Measurements from ENCODE around the gene C1orf210. TPM values are rescaled to one million over a fixed set of nuclear protein-coding genes. Genes with fewer than 3 reads are reported as not detected.

Gene C1orf210
- total RNA-seq, 1 experiment from 2014 or later, result 7.6 TPM

DNA sequence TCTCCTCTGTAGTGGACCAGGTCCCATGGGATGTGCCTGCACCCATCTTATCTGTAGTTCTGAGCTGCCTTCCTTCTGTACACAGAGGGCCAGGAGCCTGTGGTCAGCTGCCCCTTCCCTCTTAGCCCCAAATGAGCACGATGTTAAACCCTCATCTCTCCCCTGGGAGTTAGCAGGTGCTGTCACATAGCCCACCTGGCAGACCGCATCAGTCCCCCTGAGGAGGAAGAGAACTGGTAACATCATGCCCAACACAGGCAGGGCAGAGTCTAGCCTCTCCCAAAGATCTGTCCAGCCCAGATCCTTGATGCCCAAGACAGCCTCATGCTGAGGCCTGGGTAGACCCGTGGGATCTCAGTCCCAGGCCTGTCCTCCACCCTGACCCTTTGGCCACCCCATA lies 20.1 kb upstream of the C1orf210 start:
- no peak overlapping the region for H3K4me2 ChIP-seq (ENCODE audit: low read length)
- no peaks in the 10 kb centered on the region for H3K79me2 ChIP-seq (ENCODE audit: insufficient read depth, low read length)
- H3K9me3 ChIP-seq (ENCODE audit: control insufficient read depth in 1 of 2, insufficient read depth in 1 of 2, low read depth in 1 of 2, low read length in 2 of 2), result no peaks in the 10 kb centered on the region
- TF ChIP-seq EZH2 (IDR thresholded peaks at IDR 0.05) (no peak), ZFX (IDR thresholded peaks at IDR 0.05) (no peak), TCF7L2 (IDR thresholded peaks at IDR 0.05; ENCODE audit: borderline replicate concordance, extremely low read depth, insufficient read depth, insufficient read length) (no peak), ZNF274 (IDR thresholded peaks at IDR 0.05; ENCODE audit: low read depth, low read length) (no peak), SP1 (IDR thresholded peaks at IDR 0.05; ENCODE audit: low read depth) (no peak), FOSL1 (IDR thresholded peaks at IDR 0.05; ENCODE audit: low read depth) (no peak), CEBPB (IDR thresholded peaks at IDR 0.05; ENCODE audit: low read depth) (no peak), POLR2A (IDR thresholded peaks at IDR 0.05; ENCODE audit: borderline replicate concordance, extremely low read depth, insufficient read depth, insufficient read length) (no peak), SIN3A (IDR thresholded peaks at IDR 0.05; ENCODE audit: low read depth) (no peak), JUND (IDR thresholded peaks at IDR 0.05) (no peak), ELF1 (IDR thresholded peaks at IDR 0.05; ENCODE audit: borderline replicate concordance, low read depth) (no peak), YY1 (IDR thresholded peaks at IDR 0.05; ENCODE audit: extremely low read depth, insufficient replicate concordance, low read depth, low read length) (no peak)
- TF ChIP-seq, protein P1, sequence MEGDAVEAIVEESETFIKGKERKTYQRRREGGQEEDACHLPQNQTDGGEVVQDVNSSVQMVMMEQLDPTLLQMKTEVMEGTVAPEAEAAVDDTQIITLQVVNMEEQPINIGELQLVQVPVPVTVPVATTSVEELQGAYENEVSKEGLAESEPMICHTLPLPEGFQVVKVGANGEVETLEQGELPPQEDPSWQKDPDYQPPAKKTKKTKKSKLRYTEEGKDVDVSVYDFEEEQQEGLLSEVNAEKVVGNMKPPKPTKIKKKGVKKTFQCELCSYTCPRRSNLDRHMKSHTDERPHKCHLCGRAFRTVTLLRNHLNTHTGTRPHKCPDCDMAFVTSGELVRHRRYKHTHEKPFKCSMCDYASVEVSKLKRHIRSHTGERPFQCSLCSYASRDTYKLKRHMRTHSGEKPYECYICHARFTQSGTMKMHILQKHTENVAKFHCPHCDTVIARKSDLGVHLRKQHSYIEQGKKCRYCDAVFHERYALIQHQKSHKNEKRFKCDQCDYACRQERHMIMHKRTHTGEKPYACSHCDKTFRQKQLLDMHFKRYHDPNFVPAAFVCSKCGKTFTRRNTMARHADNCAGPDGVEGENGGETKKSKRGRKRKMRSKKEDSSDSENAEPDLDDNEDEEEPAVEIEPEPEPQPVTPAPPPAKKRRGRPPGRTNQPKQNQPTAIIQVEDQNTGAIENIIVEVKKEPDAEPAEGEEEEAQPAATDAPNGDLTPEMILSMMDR (IDR thresholded peaks at IDR 0.05 in 2 of 3, conservative IDR thresholded peaks at IDR 0.05 in 1 of 3; ENCODE audit: borderline replicate concordance in 1 of 3, insufficient read depth in 1 of 3, low read depth in 2 of 3, low read length in 2 of 3), result no peak
- TF ChIP-seq, protein P2, sequence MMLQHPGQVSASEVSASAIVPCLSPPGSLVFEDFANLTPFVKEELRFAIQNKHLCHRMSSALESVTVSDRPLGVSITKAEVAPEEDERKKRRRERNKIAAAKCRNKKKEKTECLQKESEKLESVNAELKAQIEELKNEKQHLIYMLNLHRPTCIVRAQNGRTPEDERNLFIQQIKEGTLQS (IDR thresholded peaks at IDR 0.05), result no peak
- TF ChIP-seq, protein P3, sequence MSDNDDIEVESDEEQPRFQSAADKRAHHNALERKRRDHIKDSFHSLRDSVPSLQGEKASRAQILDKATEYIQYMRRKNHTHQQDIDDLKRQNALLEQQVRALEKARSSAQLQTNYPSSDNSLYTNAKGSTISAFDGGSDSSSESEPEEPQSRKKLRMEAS (IDR thresholded peaks at IDR 0.05), result no peak
- TF ChIP-seq, protein P4, sequence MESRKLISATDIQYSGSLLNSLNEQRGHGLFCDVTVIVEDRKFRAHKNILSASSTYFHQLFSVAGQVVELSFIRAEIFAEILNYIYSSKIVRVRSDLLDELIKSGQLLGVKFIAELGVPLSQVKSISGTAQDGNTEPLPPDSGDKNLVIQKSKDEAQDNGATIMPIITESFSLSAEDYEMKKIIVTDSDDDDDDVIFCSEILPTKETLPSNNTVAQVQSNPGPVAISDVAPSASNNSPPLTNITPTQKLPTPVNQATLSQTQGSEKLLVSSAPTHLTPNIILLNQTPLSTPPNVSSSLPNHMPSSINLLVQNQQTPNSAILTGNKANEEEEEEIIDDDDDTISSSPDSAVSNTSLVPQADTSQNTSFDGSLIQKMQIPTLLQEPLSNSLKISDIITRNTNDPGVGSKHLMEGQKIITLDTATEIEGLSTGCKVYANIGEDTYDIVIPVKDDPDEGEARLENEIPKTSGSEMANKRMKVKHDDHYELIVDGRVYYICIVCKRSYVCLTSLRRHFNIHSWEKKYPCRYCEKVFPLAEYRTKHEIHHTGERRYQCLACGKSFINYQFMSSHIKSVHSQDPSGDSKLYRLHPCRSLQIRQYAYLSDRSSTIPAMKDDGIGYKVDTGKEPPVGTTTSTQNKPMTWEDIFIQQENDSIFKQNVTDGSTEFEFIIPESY (IDR thresholded peaks at IDR 0.05; ENCODE audit: extremely low read depth, insufficient replicate concordance, low read length), result no peak
- H3K36me3 ChIP-seq (ENCODE audit: control insufficient read depth in 1 of 2, insufficient read depth in 2 of 2, low read length in 2 of 2), result no peaks in the 10 kb centered on the region
- POLR2A ChIA-PET, result no interaction called here
- no peaks in the 10 kb centered on the region for H3K9me2 ChIP-seq (ENCODE audit: insufficient read depth)
- no TSS peak for BruUV-seq (replicated peaks)
- no peak overlapping the region for H3K9ac ChIP-seq (ENCODE audit: low read length)
- no peaks in the 10 kb centered on the region for H4K20me1 ChIP-seq (ENCODE audit: insufficient read depth)
- CTCF ChIA-PET, result no interaction called here
- RAD21 ChIA-PET (ENCODE audit: low non-redundant PET in 1 of 2, low total read pairs in 2 of 2, uncharacterized antibody in 2 of 2, unreplicated experiment in 2 of 2), result no interaction called here
- H3K4me3 ChIP-seq (replicated peaks in 1 of 2; ENCODE audit: low read depth in 1 of 2, low read length in 2 of 2), result no peak overlapping the region
- ATAC-seq (no peak), DNase-seq (ENCODE audit: low read depth, low spot score) (no peak)
- H3K4me1 ChIP-seq (ENCODE audit: control insufficient read depth in 1 of 2, insufficient read depth in 2 of 2, low read length in 2 of 2), result peaks cover 0 to 7% of the 10 kb centered on the region in 2 experiments; a peak in 1 of 4 replicates
- H3K27me3 ChIP-seq (ENCODE audit: insufficient read depth, low read length), result no peaks in the 10 kb centered on the region
- H2AFZ ChIP-seq (ENCODE audit: low read depth, low read length, poor library complexity, severe bottlenecking), result no peak overlapping the region
- H3K27ac ChIP-seq (ENCODE audit: low read depth, low read length), result no peak overlapping the region
- intact Hi-C loops (cut with micrococcal nuclease), result no loop called here
